Measurements from ENCODE around the gene MRLN.

Gene MRLN

DNA sequence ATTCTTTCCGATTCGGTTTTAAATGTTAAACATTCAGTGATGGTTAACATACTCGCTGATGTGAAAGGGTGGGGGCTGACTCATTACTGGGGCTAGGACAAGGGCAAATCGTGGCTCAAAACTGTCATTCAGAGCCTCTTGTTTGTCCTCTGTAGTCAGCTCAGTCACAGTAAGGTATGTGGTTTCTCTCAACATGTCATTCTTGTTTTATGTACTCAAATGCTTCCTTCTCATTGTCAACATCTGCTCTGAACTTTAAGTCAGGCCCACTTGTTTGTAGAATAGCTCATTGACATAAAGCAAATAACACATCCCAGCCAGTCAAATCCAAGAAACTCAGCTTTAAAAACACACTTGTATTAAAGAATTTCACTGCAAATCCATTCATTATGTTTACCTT, 50.9 kb downstream of the MRLN start:
- no peak for DNase-seq

DNA sequence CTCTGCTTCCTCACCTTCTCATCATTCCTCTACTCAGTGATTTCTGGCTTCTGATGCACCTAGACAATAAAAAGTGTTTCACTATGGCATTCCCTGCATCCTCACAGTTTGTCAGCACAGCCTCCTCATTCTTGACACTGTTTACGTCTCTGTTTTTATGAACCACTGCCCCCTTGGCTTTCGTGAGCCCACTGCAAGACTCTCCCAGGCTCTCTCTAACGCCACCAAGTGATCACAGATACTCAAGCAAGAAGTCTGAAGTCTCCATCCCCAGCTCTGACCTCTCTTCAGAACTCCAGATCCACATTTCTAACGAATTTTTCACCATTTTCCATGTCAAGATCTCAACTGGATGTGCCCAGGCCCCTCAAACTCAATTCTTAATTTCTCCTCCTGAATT, 52.5 kb downstream of the MRLN start:
- no peak for DNase-seq

DNA sequence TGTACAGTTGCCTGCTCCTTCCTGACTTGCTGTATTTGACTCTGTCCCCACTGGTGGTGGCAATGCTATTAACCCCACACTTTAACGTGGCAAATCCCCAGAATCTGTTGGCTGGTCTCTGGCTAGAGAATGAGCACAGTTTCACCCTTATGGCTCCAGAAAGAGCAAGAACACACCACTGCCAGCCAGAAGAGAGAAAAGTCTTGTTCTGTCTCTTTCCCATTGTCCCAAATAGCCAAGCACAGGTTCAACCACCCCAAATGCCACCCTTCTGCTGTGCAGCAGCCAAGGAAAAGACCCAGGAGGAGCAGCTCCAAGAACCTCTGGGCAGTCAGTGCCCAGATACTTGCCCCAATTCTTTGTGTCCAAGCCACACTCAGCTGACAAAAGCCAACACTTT, 54.9 kb downstream of the MRLN start:
- no peak for DNase-seq

GRCh38 chr10:59695637-59696036, 57.6 kb downstream of the MRLN start:
- DNase-seq = no peak

DNA sequence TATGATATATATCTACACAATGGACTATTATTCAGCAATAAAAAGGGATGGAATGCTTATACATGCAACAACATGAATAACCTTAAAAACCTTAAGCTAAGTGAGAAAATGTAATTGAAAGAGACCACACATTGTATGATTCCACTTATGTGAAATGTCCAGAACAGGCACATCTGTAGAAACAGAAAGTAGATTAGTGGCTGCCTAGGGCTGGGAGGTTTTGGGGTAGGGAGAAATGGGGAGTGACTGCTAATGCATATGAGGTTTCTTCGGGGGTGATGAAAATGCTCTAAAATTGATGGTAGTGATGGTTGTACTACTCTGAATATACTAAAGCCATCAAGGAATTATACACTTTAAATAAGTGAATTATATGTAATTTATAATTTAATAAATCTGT, 58.3 kb downstream of the MRLN start:
- no peak for DNase-seq

GRCh38 chr10:59692113-59692512, 61.1 kb downstream of the MRLN start:
- DNase-seq = no peak

GRCh38 chr10:59688921-59689351, 64.3 kb downstream of the MRLN start:
- DNase-seq = no peak

DNA sequence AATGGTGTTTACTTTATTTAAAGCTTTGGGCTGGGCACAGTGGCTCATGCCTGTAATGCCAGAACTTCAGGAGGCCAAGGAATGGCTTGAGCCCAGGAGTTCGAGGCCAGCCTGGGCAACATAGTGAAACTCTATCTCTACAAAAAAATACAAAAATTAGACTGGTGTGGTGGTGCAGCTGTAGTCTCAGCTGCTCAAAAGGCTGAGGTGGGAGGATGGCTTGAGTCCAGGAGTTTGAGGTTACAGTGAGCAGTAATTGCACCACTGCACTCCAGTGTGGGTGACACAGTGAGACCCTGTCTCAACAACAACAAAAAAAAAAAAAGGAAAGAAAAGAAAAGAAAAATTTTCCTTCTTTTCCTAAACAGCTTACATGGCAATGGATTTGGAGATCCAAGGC, 65.6 kb downstream of the MRLN start:
- no peak for DNase-seq

Measured in left hindlimb (tissue), 1 donor.